ENCODE data around the gene ALPP. TPM values are rescaled to one million over a fixed set of nuclear protein-coding genes. Genes with fewer than 3 reads are reported as not detected.

Gene ALPP
- total RNA-seq, 1 experiment from 2014 or later = 0.20 TPM

GRCh38 chr2:232402518-232402917, 24.0 kb downstream of the ALPP start:
- Mint-ChIP-seq H3K4me3 (no peak overlapping the region), H3K4me1 (peaks cover 5 to 12% of the 10 kb centered on the region in 2 experiments), H3K9me3 (no peaks in the 10 kb centered on the region), H3K36me3 (ENCODE audit: insufficient read depth in 1 of 3, low read depth in 3 of 3) (peaks cover 0 to 78% (median 16%) of the 10 kb centered on the region in 3 experiments; a peak in 4 of 7 replicates), H3K27me3 (ENCODE audit: low read depth) (peaks cover 2% of the 10 kb centered on the region; the same call in 1 of the 2 replicates), H3K27ac (no peak overlapping the region)
- Histone ChIP-seq H4K20me1 (ENCODE audit: control insufficient read depth, insufficient read depth, insufficient read length) (no peaks in the 10 kb centered on the region), H3K4me2 (ENCODE audit: insufficient read depth, insufficient read length, low read length) (no peak overlapping the region), H4K5ac (ENCODE audit: insufficient read length, low read depth, low read length) (no peak overlapping the region), H3K9ac (ENCODE audit: extremely low read depth, insufficient read length, low read length) (no peak overlapping the region), H2BK12ac (ENCODE audit: insufficient read length, low read depth, low read length) (no peak overlapping the region), H3K14ac (ENCODE audit: insufficient read depth, low read length) (no peak overlapping the region), H2BK15ac (ENCODE audit: low read depth, low read length) (no peak overlapping the region), H3K27ac (ENCODE audit: insufficient read length, low read depth, low read length) (no peak overlapping the region), H4K91ac (ENCODE audit: insufficient read length, low read depth, low read length) (no peak overlapping the region), H2AFZ (ENCODE audit: low read length) (no peak overlapping the region), H2BK20ac (ENCODE audit: low read depth, low read length, poor library complexity, severe bottlenecking) (no peak overlapping the region), H3K56ac (ENCODE audit: insufficient read length, low read depth, low read length) (no peak overlapping the region), H3K4ac (ENCODE audit: low read depth, low read length) (no peak overlapping the region), H4K8ac (replicated peaks; ENCODE audit: insufficient read length, low read depth, low read length) (no peak overlapping the region), H2AK5ac (ENCODE audit: insufficient read length, low read length) (no peak overlapping the region), H3K9me3 (ENCODE audit: control insufficient read depth, low read depth, low read length) (no peaks in the 10 kb centered on the region), H3K79me1 (ENCODE audit: insufficient read depth, low read depth, low read length, poor library complexity, severe bottlenecking) (no peaks in the 10 kb centered on the region), H3K79me2 (ENCODE audit: insufficient read depth, low read length) (no peaks in the 10 kb centered on the region), H2BK120ac (ENCODE audit: low read depth, low read length, poor library complexity, severe bottlenecking) (no peak overlapping the region), H3K27me3 (ENCODE audit: insufficient read depth, low read length) (no peaks in the 10 kb centered on the region), H3K23ac (ENCODE audit: insufficient read length, low read depth, low read length) (no peak overlapping the region), H3K4me1 (ENCODE audit: insufficient read depth, low read length) (no peaks in the 10 kb centered on the region), H3T11ph (ENCODE audit: low read length) (no peak overlapping the region), H3K23me2 (ENCODE audit: insufficient read length, low read depth, low read length, poor library complexity, severe bottlenecking) (no peaks in the 10 kb centered on the region), H2BK5ac (ENCODE audit: insufficient read length, low read length) (no peak overlapping the region), H3K18ac (ENCODE audit: insufficient read length, low read depth, low read length) (no peak overlapping the region)
- DNase-seq = no peak
- WGBS (ENCODE audit: extremely low coverage, insufficient read length, low lambda C conversion rate) = no CpG with 5 or more reads among the region's 3 CpGs
- no peak for TF ChIP-seq CTCF (conservative IDR thresholded peaks at IDR 0.05)

Data from H9 (cell line).